Cardiac muscle cell (in vitro differentiated cells and primary cell): ENCODE measurements around the gene TEPSIN. TPM values are rescaled to one million over a fixed set of nuclear protein-coding genes. Genes with fewer than 3 reads are reported as not detected.

Experiments used
- DNase-seq, 2 donors: peaks; one replicate each; pipeline versions ENCODE4 v3.0.0 to v3.0.0-alpha.2; 2010 to 2017; ENCODE audit warnings: low read depth in 1 of 2, low spot score in 1 of 2
- H3K27ac ChIP-seq: fragments of 200-600 bp; sonication (generic); 2 replicates; pipeline ENCODE4 v1.5.1; 2016
- H3K27me3 ChIP-seq: fragments of 200-600 bp; sonication (generic); 2 replicates; pipeline ENCODE4 v1.6.0; 2016; ENCODE audit warnings: control low read depth
- H3K36me3 ChIP-seq: fragments of 200-600 bp; sonication (generic); 2 replicates; pipeline ENCODE4 v1.5.1; 2016; ENCODE audit warnings: control low read depth
- H3K4me1 ChIP-seq: fragments of 200-600 bp; sonication (generic); 2 replicates; pipeline ENCODE4 v1.8.1; 2017; ENCODE audit warnings: low read depth, mild to moderate bottlenecking, mixed run types
- H3K4me3 ChIP-seq: fragments of 200-600 bp; sonication (generic); 2 replicates; pipeline ENCODE4 v1.5.1; 2016; ENCODE audit warnings: mild to moderate bottlenecking
- H3K9me3 ChIP-seq: fragments of 200-600 bp; sonication (generic); 2 replicates; pipeline ENCODE4 v1.5.1; 2017; ENCODE audit warnings: low read depth, mild to moderate bottlenecking, control low read depth
- polyA plus RNA-seq: library from polyadenylated mRNA; unstranded; fragments of >200 nt; fragmentation: Nextera tagmentation; extraction: Ambion mirVana; gene quantifications from 2 replicates; pipeline ENCODE4 v1.2.1, GENCODE V29; 2016
- total RNA-seq: library from RNA; depleted of rRNA; stranded (reverse); fragments of >200 nt; gene quantifications from 2 replicates; pipeline ENCODE4 v1.2.3, GENCODE V29; 2016
- TF ChIP-seq, protein P1 (sequence below): IDR thresholded peaks from 2 replicates; pipeline ENCODE4 v1.5.1; 2012; ENCODE audit warnings: low read depth, mild to moderate bottlenecking, low read length

TEPSIN gene
- total and polyA plus RNA-seq, 2 experiments from 2014 or later, result 34.8 to 52.5 TPM

DNA sequence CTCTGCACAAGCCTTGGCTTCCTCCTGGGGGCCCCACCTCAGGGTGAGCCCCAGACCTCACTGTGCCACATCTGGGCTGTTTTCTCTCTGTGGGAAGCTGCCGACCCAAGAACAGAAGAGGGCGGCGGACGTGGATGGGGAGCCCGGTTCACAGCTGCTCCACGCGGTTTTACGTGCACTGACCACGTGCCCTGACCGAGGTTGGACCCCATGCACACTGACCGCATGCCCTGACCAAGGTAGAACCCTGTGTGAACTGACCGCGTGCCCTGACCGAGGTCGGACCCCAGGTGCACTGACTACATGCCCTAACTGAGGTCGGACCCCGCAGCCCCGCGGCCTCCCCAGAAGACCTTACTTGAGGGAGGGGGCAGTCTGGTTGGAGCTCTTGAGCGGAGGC, 35.7 kb downstream of the TEPSIN start:
- TF ChIP-seq, protein P1, sequence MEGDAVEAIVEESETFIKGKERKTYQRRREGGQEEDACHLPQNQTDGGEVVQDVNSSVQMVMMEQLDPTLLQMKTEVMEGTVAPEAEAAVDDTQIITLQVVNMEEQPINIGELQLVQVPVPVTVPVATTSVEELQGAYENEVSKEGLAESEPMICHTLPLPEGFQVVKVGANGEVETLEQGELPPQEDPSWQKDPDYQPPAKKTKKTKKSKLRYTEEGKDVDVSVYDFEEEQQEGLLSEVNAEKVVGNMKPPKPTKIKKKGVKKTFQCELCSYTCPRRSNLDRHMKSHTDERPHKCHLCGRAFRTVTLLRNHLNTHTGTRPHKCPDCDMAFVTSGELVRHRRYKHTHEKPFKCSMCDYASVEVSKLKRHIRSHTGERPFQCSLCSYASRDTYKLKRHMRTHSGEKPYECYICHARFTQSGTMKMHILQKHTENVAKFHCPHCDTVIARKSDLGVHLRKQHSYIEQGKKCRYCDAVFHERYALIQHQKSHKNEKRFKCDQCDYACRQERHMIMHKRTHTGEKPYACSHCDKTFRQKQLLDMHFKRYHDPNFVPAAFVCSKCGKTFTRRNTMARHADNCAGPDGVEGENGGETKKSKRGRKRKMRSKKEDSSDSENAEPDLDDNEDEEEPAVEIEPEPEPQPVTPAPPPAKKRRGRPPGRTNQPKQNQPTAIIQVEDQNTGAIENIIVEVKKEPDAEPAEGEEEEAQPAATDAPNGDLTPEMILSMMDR, result no peak
- Histone ChIP-seq H3K36me3 (no peaks in the 10 kb centered on the region), H3K4me3 (no peak overlapping the region), H3K27ac (no peak overlapping the region), H3K27me3 (no peaks in the 10 kb centered on the region), H3K4me1 (no peaks in the 10 kb centered on the region), H3K9me3 (no peaks in the 10 kb centered on the region)
- no peak for DNase-seq

DNA sequence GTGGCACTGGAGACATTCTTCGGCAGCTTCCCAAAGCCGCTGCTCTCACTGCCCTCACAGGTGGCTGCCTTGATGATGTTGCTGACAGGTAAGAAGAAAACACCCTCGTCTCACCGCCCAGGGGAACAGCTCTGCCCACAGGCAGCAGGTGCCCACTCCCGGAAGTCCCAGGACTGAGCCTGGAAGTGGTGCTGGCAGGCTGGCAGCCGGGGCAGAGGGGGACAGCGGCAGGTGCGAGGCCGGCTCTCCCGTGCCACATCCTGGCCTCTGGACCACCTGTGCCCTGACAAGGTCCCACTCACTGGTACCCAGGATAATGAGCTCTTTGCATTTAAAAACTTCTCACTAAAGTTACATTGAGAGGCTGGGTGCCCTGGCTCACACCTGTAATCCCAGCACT, 36.5 kb downstream of the TEPSIN start:
- no peak for DNase-seq
- TF ChIP-seq, protein P1, result no peak

DNA sequence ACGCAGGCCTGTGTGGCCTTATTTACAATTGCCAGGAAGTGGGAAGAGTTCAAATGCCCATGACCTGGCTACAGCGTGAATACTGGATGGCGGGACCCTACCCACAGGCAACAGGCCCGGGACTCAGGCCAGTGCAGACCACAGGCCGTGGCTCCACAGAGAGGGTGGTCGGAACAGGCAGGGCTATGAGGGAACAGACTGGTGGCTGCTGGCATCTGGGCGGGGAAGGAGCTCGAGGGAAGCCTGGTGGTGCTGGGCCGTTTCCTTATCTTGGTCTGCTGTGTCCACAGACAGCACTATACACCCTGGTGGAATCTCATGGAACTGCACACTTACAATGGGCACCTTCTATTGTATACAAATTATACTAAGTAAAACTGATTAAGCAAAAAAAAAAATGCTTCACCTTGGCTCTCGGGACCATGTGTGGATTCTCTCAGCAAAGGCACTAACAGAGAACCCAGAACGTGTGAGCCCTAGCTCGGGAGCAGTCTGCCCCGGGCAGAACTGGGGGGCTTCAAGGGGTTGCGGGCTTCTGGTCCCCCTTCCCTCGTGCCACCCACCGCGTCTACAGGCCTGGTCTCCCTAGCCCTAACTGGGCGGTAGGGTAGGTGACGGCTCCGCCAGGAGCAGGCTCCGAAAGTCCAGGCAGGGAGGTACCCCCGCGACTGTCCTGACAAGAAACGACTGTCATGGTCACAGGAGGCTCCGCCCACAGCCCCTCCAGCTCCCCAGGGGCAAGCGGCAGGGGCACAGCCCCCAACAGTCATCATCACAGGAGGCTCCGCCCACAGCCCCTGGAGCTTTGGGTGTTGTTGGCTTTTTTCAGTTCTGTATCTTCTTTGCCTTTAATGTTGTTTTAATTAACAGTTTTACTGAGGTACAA, 37.9 kb downstream of the TEPSIN start:
- H3K9me3 ChIP-seq, result no peaks in the 10 kb centered on the region
- TF ChIP-seq, protein P1, result peak; percentile 73
- H3K4me1 ChIP-seq, result no peaks in the 10 kb centered on the region
- DNase-seq, result peak; percentile 78 to 81
- no peaks in the 10 kb centered on the region for H3K36me3 ChIP-seq
- no peaks in the 10 kb centered on the region for H3K27me3 ChIP-seq
- no peak overlapping the region for H3K4me3 ChIP-seq
- no peak overlapping the region for H3K27ac ChIP-seq

More for the DNA sequence above, 36.5 kb downstream of the TEPSIN start:
- Histone ChIP-seq H3K4me1 (no peaks in the 10 kb centered on the region), H3K4me3 (no peak overlapping the region), H3K27me3 (no peaks in the 10 kb centered on the region), H3K36me3 (no peaks in the 10 kb centered on the region), H3K27ac (no peak overlapping the region), H3K9me3 (no peaks in the 10 kb centered on the region)

DNA sequence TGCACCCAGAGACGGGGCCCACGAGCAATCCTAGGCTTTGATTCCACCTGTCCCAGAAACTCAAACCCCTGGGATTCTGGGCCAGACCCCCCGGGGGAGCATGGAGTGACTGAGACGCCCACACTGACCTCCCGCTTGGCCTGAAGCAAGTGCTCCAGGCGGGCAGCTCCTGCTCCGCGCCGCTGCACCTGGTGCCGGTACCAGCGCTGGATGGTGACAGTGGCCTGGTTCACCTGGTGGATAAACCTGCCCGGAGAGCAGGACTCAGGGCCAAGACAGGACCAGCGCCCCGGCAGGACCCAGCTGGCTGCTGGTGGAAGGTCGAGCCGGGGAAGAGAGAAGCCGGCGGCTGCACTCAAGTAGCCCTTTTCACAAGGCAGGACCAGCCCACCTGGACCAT, 38.7 kb downstream of the TEPSIN start:
- no peak overlapping the region for H3K27ac ChIP-seq
- TF ChIP-seq, protein P1, result no peak
- DNase-seq, result no peak

DNA sequence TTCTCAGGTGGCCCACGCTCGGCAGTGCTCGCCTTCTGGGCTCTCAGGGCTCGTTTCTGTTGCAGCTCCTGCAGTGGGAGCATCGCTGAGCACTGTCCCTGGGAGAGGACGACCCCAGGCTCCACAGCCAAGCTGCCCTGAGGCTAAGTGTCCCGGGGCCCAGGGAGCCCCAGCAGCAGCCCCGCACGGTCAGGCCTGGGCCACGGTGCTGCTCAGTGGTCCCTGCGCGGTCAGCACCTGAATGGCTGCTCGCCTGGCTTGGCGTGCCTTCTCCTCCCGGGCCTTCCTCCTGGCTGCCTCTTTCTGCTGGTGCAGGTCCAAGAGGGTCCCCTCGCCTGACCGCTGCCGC, 39.4 kb downstream of the TEPSIN start:
- no peaks in the 10 kb centered on the region for H3K36me3 ChIP-seq
- no peaks in the 10 kb centered on the region for H3K9me3 ChIP-seq
- H3K4me3 ChIP-seq, result no peak overlapping the region
- TF ChIP-seq, protein P1, result no peak
- no peaks in the 10 kb centered on the region for H3K4me1 ChIP-seq
- H3K27me3 ChIP-seq, result no peaks in the 10 kb centered on the region
- H3K27ac ChIP-seq, result no peak overlapping the region
- DNase-seq, result no peak

More for the DNA sequence above, 38.7 kb downstream of the TEPSIN start:
- H3K4me1 ChIP-seq, result no peaks in the 10 kb centered on the region
- no peak overlapping the region for H3K4me3 ChIP-seq
- no peaks in the 10 kb centered on the region for H3K9me3 ChIP-seq
- H3K27me3 ChIP-seq, result no peaks in the 10 kb centered on the region
- no peaks in the 10 kb centered on the region for H3K36me3 ChIP-seq
